Measurements from ENCODE around the gene ZFYVE21. TPM values are rescaled to one million over a fixed set of nuclear protein-coding genes. Genes with fewer than 3 reads are reported as not detected.

The ZFYVE21 gene
- total RNA-seq, 4 donors from 2014 or later = 78.7 to 175 (median 139) TPM

DNA sequence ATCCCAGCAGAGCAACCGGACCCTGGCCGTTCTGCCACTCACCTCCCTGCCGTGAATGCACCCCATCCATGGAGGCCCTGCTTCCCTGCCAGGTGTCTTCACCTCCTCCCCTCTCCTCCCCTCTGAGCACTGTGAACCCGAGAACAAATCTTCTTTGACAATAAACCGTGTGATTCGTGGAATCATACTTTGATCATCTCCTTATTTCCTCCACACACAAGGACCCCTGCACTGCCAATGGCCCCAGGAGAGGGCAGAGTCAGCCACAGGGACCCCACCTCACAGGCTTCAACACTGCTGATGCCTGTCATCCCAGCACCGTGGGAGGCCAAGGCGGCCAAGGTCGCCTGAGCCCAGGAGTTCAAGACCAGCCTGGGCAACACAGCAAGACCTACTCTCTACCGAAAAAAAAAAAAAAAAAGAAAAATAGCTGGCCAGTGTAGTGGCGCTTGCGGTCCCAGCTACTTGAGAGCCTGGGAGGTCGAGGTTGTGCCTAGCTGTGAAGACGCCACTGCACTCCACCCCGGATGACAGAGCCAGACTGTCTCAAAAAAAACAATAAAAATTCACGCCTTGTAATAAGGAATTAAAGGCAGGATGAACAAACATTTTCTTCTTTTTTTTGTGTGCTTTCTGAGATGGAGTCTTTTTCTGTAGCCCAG is 1.4 kb upstream of the ZFYVE21 start:
- TF ChIP-seq, protein P1, sequence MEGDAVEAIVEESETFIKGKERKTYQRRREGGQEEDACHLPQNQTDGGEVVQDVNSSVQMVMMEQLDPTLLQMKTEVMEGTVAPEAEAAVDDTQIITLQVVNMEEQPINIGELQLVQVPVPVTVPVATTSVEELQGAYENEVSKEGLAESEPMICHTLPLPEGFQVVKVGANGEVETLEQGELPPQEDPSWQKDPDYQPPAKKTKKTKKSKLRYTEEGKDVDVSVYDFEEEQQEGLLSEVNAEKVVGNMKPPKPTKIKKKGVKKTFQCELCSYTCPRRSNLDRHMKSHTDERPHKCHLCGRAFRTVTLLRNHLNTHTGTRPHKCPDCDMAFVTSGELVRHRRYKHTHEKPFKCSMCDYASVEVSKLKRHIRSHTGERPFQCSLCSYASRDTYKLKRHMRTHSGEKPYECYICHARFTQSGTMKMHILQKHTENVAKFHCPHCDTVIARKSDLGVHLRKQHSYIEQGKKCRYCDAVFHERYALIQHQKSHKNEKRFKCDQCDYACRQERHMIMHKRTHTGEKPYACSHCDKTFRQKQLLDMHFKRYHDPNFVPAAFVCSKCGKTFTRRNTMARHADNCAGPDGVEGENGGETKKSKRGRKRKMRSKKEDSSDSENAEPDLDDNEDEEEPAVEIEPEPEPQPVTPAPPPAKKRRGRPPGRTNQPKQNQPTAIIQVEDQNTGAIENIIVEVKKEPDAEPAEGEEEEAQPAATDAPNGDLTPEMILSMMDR (IDR thresholded peaks at IDR 0.05; ENCODE audit: low read depth) = no peak

DNA sequence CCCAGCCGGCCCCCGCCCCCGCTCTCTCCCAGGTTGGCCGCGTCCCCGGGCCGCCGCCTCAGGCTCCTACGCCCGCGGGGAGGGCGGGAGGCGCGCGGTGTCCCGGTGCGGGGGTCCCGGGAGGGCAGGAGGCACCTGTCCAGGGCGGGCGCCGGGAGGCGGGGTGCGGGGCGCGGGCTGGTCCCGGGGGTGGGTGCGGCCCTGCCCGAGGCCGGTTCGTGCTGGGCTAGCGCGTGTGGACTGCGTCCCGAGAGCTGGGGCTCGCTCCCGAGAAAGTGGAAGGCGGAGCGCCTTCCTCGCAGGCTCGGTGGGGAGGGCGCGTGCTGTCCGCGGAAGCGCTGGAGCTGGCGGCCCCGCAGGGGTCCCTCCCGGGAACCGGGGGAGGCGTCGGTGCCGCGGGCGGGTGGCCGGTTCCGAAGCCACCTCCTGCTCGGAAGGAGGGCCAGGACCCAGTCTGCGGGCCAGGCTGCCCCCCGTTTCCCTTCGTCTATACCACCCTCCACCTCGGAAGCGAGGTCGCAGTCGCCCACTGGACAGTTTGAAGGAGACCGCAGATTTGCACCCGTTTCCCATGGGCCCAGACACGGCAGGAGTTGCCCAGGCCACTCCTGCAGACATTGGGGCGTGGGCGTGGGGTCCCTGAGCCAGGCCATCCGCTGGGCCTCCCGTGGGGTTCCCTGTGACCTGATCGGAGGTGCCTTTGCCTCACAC is 636 bp downstream of the ZFYVE21 start:
- TF ChIP-seq, protein P1 (IDR thresholded peaks at IDR 0.05; ENCODE audit: low read depth) = no peak

DNA sequence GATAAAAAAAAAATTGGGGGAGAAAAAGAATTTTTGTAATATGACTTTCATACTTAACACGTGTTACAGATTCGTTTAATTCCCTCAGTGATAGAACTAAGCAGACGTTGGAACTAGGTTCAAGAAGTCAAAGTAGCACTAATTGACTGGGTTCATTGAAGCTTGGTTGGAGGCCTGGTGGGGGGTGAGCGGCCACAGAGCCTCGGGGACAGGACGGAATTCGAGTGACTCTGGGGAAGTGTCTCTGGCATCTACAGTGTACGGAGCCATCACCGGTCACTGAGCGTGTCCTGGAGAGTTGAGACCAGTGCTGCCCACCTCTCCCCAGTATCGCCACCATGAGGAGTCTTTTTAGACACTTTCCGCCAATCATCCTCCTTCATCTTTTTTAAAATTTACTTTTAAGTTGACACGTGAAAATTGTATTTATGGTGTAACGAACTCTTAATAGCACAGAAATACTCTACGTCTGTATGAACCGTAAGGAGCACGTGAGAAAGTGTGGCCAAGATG is 1.3 kb downstream of the ZFYVE21 start:
- TF ChIP-seq, protein P1 (IDR thresholded peaks at IDR 0.05; ENCODE audit: low read depth) = no peak

DNA sequence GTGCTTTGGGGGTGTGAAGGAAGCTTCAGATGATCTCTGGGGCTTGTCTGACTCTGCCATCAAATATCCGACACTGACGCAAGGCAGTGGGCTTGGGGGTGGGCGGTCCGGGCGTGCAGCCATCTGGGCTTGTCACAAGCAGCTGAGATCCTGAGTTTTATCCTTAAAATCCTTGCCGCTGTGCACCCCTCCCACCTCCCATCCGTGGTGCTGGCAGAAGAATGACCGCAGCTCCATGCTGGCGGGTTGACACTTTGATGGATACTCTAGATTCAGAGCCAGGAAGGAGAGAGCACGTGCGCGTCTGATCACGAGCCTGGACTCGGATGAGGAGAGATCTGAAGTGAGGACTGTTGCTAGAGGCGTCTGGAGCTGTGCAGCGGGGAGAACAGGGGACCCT is 3.0 kb downstream of the ZFYVE21 start:
- TF ChIP-seq, protein P1 (IDR thresholded peaks at IDR 0.05; ENCODE audit: low read depth) = no peak

DNA sequence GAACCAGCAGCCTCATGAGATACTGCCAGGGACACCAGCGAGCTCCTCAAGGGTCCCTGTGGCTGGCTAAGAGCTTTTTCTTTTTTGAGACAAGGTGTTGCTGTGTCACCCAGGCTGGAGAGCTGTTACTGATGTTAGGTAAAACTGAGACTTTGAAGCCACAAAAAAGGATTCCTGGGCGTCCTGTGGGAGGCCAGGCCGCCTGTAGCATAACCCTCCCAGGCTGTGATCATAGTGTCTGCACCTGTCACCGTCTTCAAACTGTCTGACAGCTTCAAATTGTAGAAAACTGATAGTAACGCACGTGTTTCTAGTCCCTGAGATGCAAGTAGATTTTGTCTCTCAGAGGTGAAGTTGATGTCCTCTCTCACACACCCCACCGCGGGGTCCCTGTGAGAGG is 4.1 kb downstream of the ZFYVE21 start:
- TF ChIP-seq, protein P1 (IDR thresholded peaks at IDR 0.05; ENCODE audit: low read depth) = no peak

DNA sequence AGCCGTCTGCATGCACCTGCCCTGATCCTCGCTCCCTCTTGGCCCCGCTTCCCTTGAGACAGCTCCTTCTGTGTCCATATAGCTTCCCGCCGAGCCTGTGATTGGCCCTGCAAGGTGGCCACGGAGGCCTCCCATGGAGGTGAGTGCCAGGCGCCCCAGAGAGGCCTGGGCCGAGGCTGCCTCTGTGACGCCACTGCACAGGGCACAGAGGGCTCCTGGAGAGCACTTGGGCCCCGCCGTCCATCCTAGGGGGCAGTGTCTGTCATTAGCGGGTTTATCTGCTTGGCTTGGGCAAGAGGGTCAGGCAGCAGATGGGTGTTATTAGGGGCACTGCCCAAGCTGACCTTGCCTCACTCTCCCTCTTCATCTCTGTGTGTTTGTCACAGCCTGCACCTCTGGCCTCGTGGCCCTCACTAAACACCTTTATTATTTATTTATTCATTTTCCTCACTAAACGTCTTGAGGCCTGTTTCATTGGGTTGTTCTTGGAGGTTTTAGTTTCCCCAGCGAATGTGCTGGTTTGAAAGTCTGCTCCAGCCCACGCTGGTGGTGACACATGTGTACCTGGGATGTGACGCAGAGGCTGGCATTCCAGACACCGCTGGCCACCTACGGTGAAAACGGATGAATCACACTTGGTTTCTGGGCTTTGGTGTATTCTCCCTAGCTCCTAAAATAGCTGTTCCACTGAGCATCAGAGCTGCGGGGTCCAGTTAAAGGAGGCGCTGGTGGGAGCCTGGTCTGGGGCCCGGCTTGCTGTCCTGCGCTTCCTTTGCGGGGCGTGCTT is 5.9 kb downstream of the ZFYVE21 start:
- TF ChIP-seq, protein P1 (IDR thresholded peaks at IDR 0.05; ENCODE audit: low read depth) = no peak

DNA sequence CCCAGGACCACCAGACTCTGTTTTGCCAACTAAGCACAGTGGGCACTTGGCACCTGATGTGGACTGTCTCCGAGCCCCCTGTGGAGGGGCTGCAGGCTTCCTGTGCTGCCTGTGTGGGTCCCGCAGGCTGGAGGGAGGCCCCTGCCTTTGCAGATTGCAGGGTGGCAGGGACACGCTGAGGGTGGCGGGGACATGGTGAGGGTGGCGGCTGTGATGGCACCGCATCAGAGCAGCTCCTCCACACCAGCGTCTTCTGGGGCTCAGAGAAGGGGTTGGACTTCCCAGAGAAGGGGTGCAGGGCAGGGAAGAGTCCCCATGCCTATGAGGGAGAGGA is 8.1 kb downstream of the ZFYVE21 start:
- TF ChIP-seq, protein P1 (IDR thresholded peaks at IDR 0.05; ENCODE audit: low read depth) = no peak

All from subcutaneous adipose tissue (tissue), 4 donors.